Panc1 (cell line): ENCODE data around the gene LRSAM1. TPM values are rescaled to one million over a fixed set of nuclear protein-coding genes. Genes with fewer than 3 reads are reported as not detected.

Experiments
- ATAC-seq: fragments of 200-7000 bp; cut with Tn5 transposase; 2 replicates; pipeline ENCODE4 v1.9.1; 2020; ENCODE audit warnings: mild to moderate bottlenecking, moderate library complexity
- BruUV-seq: library from RNA; stranded (reverse); fragments of 400-500 nt; replicated peaks from 2 replicates; lab custom pipeline; 2021; lab: Mats Ljungman, UMichigan
- CTCF ChIA-PET: fragments of 300-600 bp; sonication (Branson Sonifier 250); formaldehyde crosslinking; loops from one replicate; lab custom pipeline; 2022; ENCODE audit warnings: antibody characterized with exemption; lab: Charles Lee
- POLR2A ChIA-PET: fragments of 300-600 bp; sonication (Branson Sonifier 250); formaldehyde crosslinking; loops from one replicate; lab custom pipeline; 2022; ENCODE audit warnings: antibody characterized with exemption; lab: Charles Lee
- DNase-seq: peaks from one replicate; pipeline ENCODE4 v3.0.0-alpha.2; 2010; ENCODE audit warnings: low read depth, low spot score
- H3K27ac ChIP-seq: 2 replicates; pipeline ENCODE4 v1.5.1; 2011; ENCODE audit warnings: mild to moderate bottlenecking, low read length, inconsistent platforms
- H3K27me3 ChIP-seq: fragments of 200-500 bp; sonication (Bioruptor generic); 2 replicates; pipeline ENCODE4 v1.6.0; 2014; ENCODE audit warnings: low read length, inconsistent platforms; ENCODE audit not compliant: control insufficient read depth, insufficient read depth
- H3K36me3 ChIP-seq: fragments of 200-500 bp; sonication (Bioruptor generic); 2 replicates; pipeline ENCODE4 v1.5.1; 2014; ENCODE audit warnings: inconsistent platforms, mild to moderate bottlenecking, low read length, moderate library complexity; ENCODE audit not compliant: control insufficient read depth, insufficient read depth
- H3K4me1 ChIP-seq: 2 replicates; pipeline ENCODE4 v1.5.1; 2011; ENCODE audit warnings: inconsistent platforms, mild to moderate bottlenecking, low read length, moderate library complexity; ENCODE audit not compliant: control insufficient read depth, insufficient read depth
- H3K4me3 ChIP-seq, 2 experiments: 2 replicates each; pipeline ENCODE4 v1.5.1; 2011 to 2012; ENCODE audit warnings: low read depth in 2 of 2, low read length in 2 of 2, mild to moderate bottlenecking in 2 of 2, inconsistent platforms in 1 of 2, moderate library complexity in 1 of 2
- H3K9me3 ChIP-seq: fragments of 200-500 bp; sonication (Bioruptor generic); 2 replicates; pipeline ENCODE4 v1.5.1; 2014; ENCODE audit warnings: low read depth, mild to moderate bottlenecking, inconsistent platforms, low read length, moderate library complexity; ENCODE audit not compliant: control insufficient read depth, insufficient read depth
- CTCF ChIP-seq: fragments of 450-650 bp; IDR thresholded peaks from 2 replicates; pipeline ENCODE4 v1.5.1; 2017; ENCODE audit warnings: mild to moderate bottlenecking
- POLR2AphosphoS5 ChIP-seq: IDR thresholded peaks from 2 replicates; pipeline ENCODE4 v1.6.1; 2012; ENCODE audit warnings: mild to moderate bottlenecking, low read depth, low read length, moderate library complexity
- REST ChIP-seq, 2 experiments: IDR thresholded peaks; 2 replicates each; pipeline ENCODE4 v1.6.1; 2011 to 2012; ENCODE audit warnings: low read depth in 2 of 2, control low read depth in 1 of 2, low read length in 1 of 2, mild to moderate bottlenecking in 1 of 2, moderate library complexity in 1 of 2; ENCODE audit not compliant: insufficient read depth in 1 of 2
- SIN3A ChIP-seq: IDR thresholded peaks from 2 replicates; pipeline ENCODE4 v1.6.1; 2012; ENCODE audit warnings: low read depth, mild to moderate bottlenecking, low read length, moderate library complexity, borderline replicate concordance; ENCODE audit not compliant: insufficient read depth
- TCF7L2 ChIP-seq: IDR thresholded peaks from 2 replicates; pipeline ENCODE4 v1.6.1; 2011; ENCODE audit warnings: mild to moderate bottlenecking, low read depth, low read length, inconsistent platforms
- in situ Hi-C: cut with HindIII; loops from 2 replicates; pipeline ENCODE4 v1.10.0; 2016; ENCODE audit warnings: low sequenced_read_pairs, low pct_unique_long_range_greater_than_20kb
- intact Hi-C: fragments of 100-400 bp; cut with micrococcal nuclease; formaldehyde crosslinking; loops from one replicate; pipeline ENCODE4 v1.10.0; 2022; ENCODE audit not compliant: unreplicated experiment
- total RNA-seq: library from RNA; stranded (reverse); gene quantifications from one replicate; pipeline ENCODE4 v1.2.1, GENCODE V29; 2021; ENCODE audit not compliant: unreplicated experiment

LRSAM1 gene
- total RNA-seq, 1 experiment from 2014 or later: 15.4 TPM

GRCh38 chr9:127517620-127518019 lies 66.3 kb downstream of the LRSAM1 start:
- in situ Hi-C loops (no loop called here), intact Hi-C loops (no loop called here)
- Histone ChIP-seq H3K27ac (no peak overlapping the region; the same call in 1 of the 2 replicates), H3K4me1 (peaks cover 29% of the 10 kb centered on the region), H3K4me3 (no peak overlapping the region), H3K27me3 (no peaks in the 10 kb centered on the region), H3K36me3 (no peaks in the 10 kb centered on the region), H3K9me3 (no peaks in the 10 kb centered on the region)
- BruUV-seq: no TSS peak
- DNase-seq: no peak
- ATAC-seq: no peak
- no peak for TF ChIP-seq REST (IDR thresholded peaks at IDR 0.05; ENCODE audit: insufficient read depth in 1 of 2, low read depth in 2 of 2, low read length in 1 of 2)
- no peak for TF ChIP-seq SIN3A
- TF ChIP-seq POLR2AphosphoS5: no peak
- TF ChIP-seq CTCF: no peak
- TF ChIP-seq TCF7L2: no peak
- ChIA-PET POLR2A (no interaction called here), CTCF (no interaction called here)

GRCh38 chr9:127518091-127518856 lies 67.0 kb downstream of the LRSAM1 start:
- TF ChIP-seq POLR2AphosphoS5 (no peak), SIN3A (no peak), REST (IDR thresholded peaks at IDR 0.05; ENCODE audit: insufficient read depth in 1 of 2, low read depth in 2 of 2, low read length in 1 of 2) (no peak), CTCF (no peak), TCF7L2 (no peak)
- intact Hi-C loops (no loop called here), in situ Hi-C loops (no loop called here)
- H3K27ac ChIP-seq: peak overlapping the region; percentile 68
- no TSS peak for BruUV-seq
- no peaks in the 10 kb centered on the region for H3K27me3 ChIP-seq
- H3K4me3 ChIP-seq: no peak overlapping the region
- POLR2A ChIA-PET: no interaction called here
- ATAC-seq (no peak), DNase-seq (no peak)
- no peaks in the 10 kb centered on the region for H3K9me3 ChIP-seq
- peaks cover 31% of the 10 kb centered on the region for H3K4me1 ChIP-seq
- CTCF ChIA-PET: no interaction called here
- H3K36me3 ChIP-seq: no peaks in the 10 kb centered on the region
